Sigmoid colon (tissue), 4 donors: ENCODE results near the gene SLF2.

Experiments
- CTCF ChIP-seq, 4 experiments: fragments of 450-650 bp in 3 of 4; fragments of 200-600 bp in 1 of 4; IDR thresholded peaks; one replicate each; pipeline ENCODE4 v1.5.1; 2016 to 2019; ENCODE audit warnings: antibody characterized with exemption in 4 of 4, mild to moderate bottlenecking in 3 of 4, moderate library complexity in 2 of 4
- EP300 ChIP-seq, 4 donors: sonication (generic); formaldehyde crosslinking; IDR thresholded peaks; one replicate each; pipeline ENCODE4 v1.6.1; 2017; ENCODE audit warnings: antibody characterized with exemption in 4 of 4
- POLR2AphosphoS5 ChIP-seq, 4 donors: sonication (generic); formaldehyde crosslinking; IDR thresholded peaks; one replicate each; pipeline ENCODE4 v1.6.1; 2017; ENCODE audit warnings: antibody characterized with exemption in 4 of 4

DNA sequence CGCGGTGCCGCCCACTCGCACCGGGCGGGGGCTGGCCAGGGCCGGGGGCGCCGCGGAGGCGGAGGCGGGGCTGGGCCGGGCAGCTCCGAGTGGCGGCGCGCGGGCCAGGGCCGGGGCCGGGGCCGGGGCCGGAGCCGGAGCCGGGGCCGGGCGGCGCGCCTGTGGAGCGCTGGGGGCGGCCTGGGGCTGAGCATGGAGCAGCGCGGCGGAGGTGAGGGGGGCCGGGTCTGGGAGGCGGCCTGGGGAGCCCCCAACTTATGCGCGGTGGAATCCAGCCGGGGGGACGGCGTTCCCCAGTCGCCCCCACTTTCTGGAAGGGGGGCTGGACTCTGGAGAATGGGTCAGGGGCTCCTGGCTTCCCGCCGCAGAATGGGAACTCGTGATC lies 87.0 kb downstream of the SLF2 start, which contains the start of gene LZTS2:
- TF ChIP-seq POLR2AphosphoS5 (IDR thresholded peaks at IDR 0.05): no peak
- no peak for TF ChIP-seq CTCF (IDR thresholded peaks at IDR 0.05)
- no peak for TF ChIP-seq EP300 (IDR thresholded peaks at IDR 0.05)
